PC-9 (cell line): ENCODE results near the gene PTPRM.

Experiments
- CTCF ChIP-seq: fragments of 200-600 bp; sonication (generic); conservative IDR thresholded peaks from 2 replicates; pipeline ENCODE4 v1.6.1; 2017; ENCODE audit warnings: mixed run types, antibody characterized with exemption, mild to moderate bottlenecking, moderate library complexity
- EZH2 ChIP-seq: fragments of 200-600 bp; sonication (generic); IDR thresholded peaks from 2 replicates; pipeline ENCODE4 v1.8.0; 2017; ENCODE audit warnings: antibody characterized with exemption, low read depth

GRCh38 chr18:8454136-8454535 lies 887.0 kb downstream of the PTPRM start:
- no peak for TF ChIP-seq CTCF
- TF ChIP-seq EZH2, result no peak
